A549 (cell line): ENCODE data around the gene SEL1L3. TPM values are rescaled to one million over a fixed set of nuclear protein-coding genes. Genes with fewer than 3 reads are reported as not detected.

Experiments
- ATAC-seq, 2 experiments: fragments of 200-7000 bp in 1 of 2; fragments of >200 bp in 1 of 2; cut with Nextera tagmentation in 1 of 2; cut with Tn5 transposase in 1 of 2; 3 replicates each; pipeline versions ENCODE4 v1.8.0 to v1.9.1; 2018 to 2020; ENCODE audit warnings: mild to moderate bottlenecking in 1 of 2, moderate library complexity in 1 of 2
- CTCF ChIA-PET: fragments of 300-600 bp; sonication (Branson Sonifier 250); formaldehyde crosslinking; extraction: SDS; loops from one replicate; lab custom pipeline; 2021; ENCODE audit warnings: antibody characterized with exemption, inconsistent platforms; lab: Yijun Ruan, JAX
- POLR2A ChIA-PET: fragments of 350-600 bp; formaldehyde crosslinking; extraction: SDS; loops from one replicate; lab custom pipeline; 2021; ENCODE audit warnings: antibody characterized with exemption, inconsistent platforms; lab: Yijun Ruan, JAX
- DNase-seq, 2 experiments: peaks; one replicate each; pipeline versions ENCODE4 v3.0.0 to v3.0.0-alpha.2; 2011 to 2016; ENCODE audit warnings: low read depth in 1 of 2, low spot score in 1 of 2
- FAIRE-seq: peaks from 2 replicates; lab custom pipeline; 2011; peaks lifted over from hg19 to GRCh38; lab: Jason Lieb, UNC
- H3K27ac ChIP-seq, 2 experiments: fragments of >200 bp; sonication (Bioruptor Twin); formaldehyde crosslinking; 3 replicates each; pipeline ENCODE4 v1.5.1; 2016 to 2017
- H3K4me1 ChIP-seq: fragments of >200 bp; sonication (Bioruptor Twin); formaldehyde crosslinking; 3 replicates; pipeline ENCODE4 v1.6.1; 2016
- H3K4me2 ChIP-seq: fragments of >200 bp; sonication (Bioruptor Twin); formaldehyde crosslinking; 3 replicates; pipeline ENCODE4 v1.6.1; 2016
- H3K4me3 ChIP-seq: fragments of >200 bp; sonication (Bioruptor Twin); formaldehyde crosslinking; 3 replicates; pipeline ENCODE4 v1.5.1; 2016
- H3K9me3 ChIP-seq: fragments of >200 bp; sonication (Bioruptor Twin); formaldehyde crosslinking; 3 replicates; pipeline ENCODE4 v1.6.1; 2016
- CBX2 ChIP-seq: fragments of 200-600 bp; sonication (generic); IDR thresholded peaks from 2 replicates; pipeline ENCODE4 v1.6.1; 2016; ENCODE audit warnings: low read depth, mild to moderate bottlenecking, borderline replicate concordance
- CBX8 ChIP-seq: fragments of 200-600 bp; sonication (generic); IDR thresholded peaks from 2 replicates; pipeline ENCODE4 v1.6.1; 2016
- CHD4 ChIP-seq: fragments of 200-600 bp; sonication (generic); IDR thresholded peaks from 2 replicates; pipeline ENCODE4 v1.6.1; 2016; ENCODE audit warnings: antibody characterized with exemption, mild to moderate bottlenecking, borderline replicate concordance
- CTCF ChIP-seq: fragments of >200 bp; sonication (Bioruptor Twin); formaldehyde crosslinking; IDR thresholded peaks from 3 replicates; pipeline ENCODE4 v1.5.1; 2016
- E2F6 ChIP-seq: IDR thresholded peaks from 2 replicates; pipeline ENCODE4 v1.6.1; 2012; ENCODE audit warnings: low read depth, borderline replicate concordance
- EHMT2 ChIP-seq: fragments of 200-600 bp; sonication (generic); IDR thresholded peaks from 2 replicates; pipeline ENCODE4 v1.6.1; 2016; ENCODE audit warnings: antibody characterized with exemption, low read depth, mild to moderate bottlenecking, moderate library complexity
- EP300 ChIP-seq, 2 experiments: fragments of >200 bp; sonication (Bioruptor Twin); formaldehyde crosslinking; IDR thresholded peaks; 2 replicates in 1 of 2; 3 replicates in 1 of 2; pipeline ENCODE4 v1.6.1; 2016 to 2017
- HMGXB4 ChIP-seq: fragments of 250-450 bp; sonication (Bioruptor Pico); IDR thresholded peaks from 2 replicates; pipeline ENCODE4 v1.5.0; 2021; ENCODE audit warnings: mild to moderate bottlenecking, moderate library complexity, borderline replicate concordance
- HOXA7 ChIP-seq: fragments of 250-450 bp; sonication (Bioruptor Pico); IDR thresholded peaks from 2 replicates; pipeline ENCODE4 v1.5.0; 2020; ENCODE audit warnings: mild to moderate bottlenecking, moderate library complexity
- HOXB13 ChIP-seq: fragments of 250-450 bp; sonication (Bioruptor Pico); IDR thresholded peaks from 2 replicates; pipeline ENCODE4 v1.5.0; 2020; ENCODE audit warnings: low read depth, mild to moderate bottlenecking, moderate library complexity
- HOXB5 ChIP-seq: fragments of 250-450 bp; sonication (Bioruptor Pico); IDR thresholded peaks from 2 replicates; pipeline ENCODE4 v1.5.0; 2020; ENCODE audit warnings: mild to moderate bottlenecking, moderate library complexity
- JUN ChIP-seq, 2 experiments: fragments of >200 bp; sonication (Bioruptor Twin); formaldehyde crosslinking; IDR thresholded peaks; 2 replicates in 1 of 2; 3 replicates in 1 of 2; pipeline ENCODE4 v1.6.1; 2016 to 2017
- KDM5A ChIP-seq: fragments of 200-600 bp; sonication (generic); IDR thresholded peaks from 2 replicates; pipeline ENCODE4 v1.6.1; 2016; ENCODE audit warnings: antibody characterized with exemption, mild to moderate bottlenecking
- MYC ChIP-seq: IDR thresholded peaks from 2 replicates; pipeline ENCODE4 v1.6.1; 2012; ENCODE audit warnings: mild to moderate bottlenecking, inconsistent platforms, low read length, improper control_type of control experiment, borderline replicate concordance
- NFE2L2 ChIP-seq: fragments of 150-350 bp; conservative IDR thresholded peaks from 2 replicates; pipeline ENCODE4 v1.6.1; 2014; ENCODE audit warnings: low read length
- SREBF2 ChIP-seq: fragments of 450-650 bp; IDR thresholded peaks from 2 replicates; pipeline ENCODE4 v1.6.1; 2014; ENCODE audit warnings: mild to moderate bottlenecking, moderate library complexity
- TFCP2L1 ChIP-seq: fragments of 250-450 bp; sonication (Bioruptor Pico); IDR thresholded peaks from 2 replicates; pipeline ENCODE4 v1.5.0; 2021; ENCODE audit warnings: mild to moderate bottlenecking
- TP53 ChIP-seq: fragments of 250-450 bp; sonication (Bioruptor Pico); IDR thresholded peaks from 2 replicates; pipeline ENCODE4 v1.5.0; 2021; ENCODE audit warnings: mild to moderate bottlenecking, moderate library complexity
- ZFP36 ChIP-seq: fragments of 450-650 bp; IDR thresholded peaks from 2 replicates; pipeline ENCODE4 v1.6.1; 2014; ENCODE audit warnings: borderline replicate concordance; ENCODE audit not compliant: partially characterized antibody
- ZSCAN20 ChIP-seq: fragments of 250-450 bp; sonication (Bioruptor Pico); IDR thresholded peaks from 2 replicates; pipeline ENCODE4 v1.8.0; 2022; ENCODE audit warnings: mild to moderate bottlenecking, moderate library complexity
- WGBS: methylation state at CpG from one replicate; pipeline ENCODE4 v1.1.6; 2017; ENCODE audit errors: missing lambda C conversion rate; 5-methylcytosine and 5-hydroxymethylcytosine counted together
- polyA plus RNA-seq, 4 experiments: library from polyadenylated mRNA; depleted of rRNA in 3 of 4; stranded (reverse); fragments of >200 nt; fragmentation: RNase III in 1 of 4; extraction: RNeasy Plus Mini Kit Qiagen cat#74134 plus additional on column Dnase treatment in 1 of 4; gene quantifications; 2 replicates in 3 of 4; 3 replicates in 1 of 4; pipeline ENCODE4 v1.2.3, GENCODE V29; 2011 to 2017

The SEL1L3 gene
- polyA plus RNA-seq, 2 of the 4 experiments (the other 2 are of a cell fraction) = 26.1 to 27.0 TPM

GRCh38 chr4:25875281-25875745, 12.5 kb upstream of the SEL1L3 start:
- FAIRE-seq (no peak), ATAC-seq (no peak), DNase-seq (no peak)
- H3K4me3 ChIP-seq = no peak overlapping the region
- ChIA-PET POLR2A (no interaction called here), CTCF (no interaction called here)
- no peak overlapping the region for H3K4me2 ChIP-seq
- no peaks in the 10 kb centered on the region for H3K9me3 ChIP-seq
- 84% methylated on average over 7 of the region's 7 CpGs for WGBS
- H3K27ac ChIP-seq = no peak overlapping the region
- no peaks in the 10 kb centered on the region for H3K4me1 ChIP-seq
- TF ChIP-seq EHMT2 (no peak), CTCF (no peak), CBX8 (no peak)

- ChIA-PET CTCF (no interaction called here), POLR2A (no interaction called here)
- TF ChIP-seq NFE2L2 = no peak
- no peak for TF ChIP-seq MYC
- no peak for TF ChIP-seq ZFP36
- TF ChIP-seq JUN (IDR thresholded peaks at IDR 0.05) = no peak
- TF ChIP-seq ZSCAN20 (CRISPR knock-in tag) = no peak
- no peak for TF ChIP-seq KDM5A
- TF ChIP-seq E2F6 = no peak
- no peak for TF ChIP-seq EP300 (IDR thresholded peaks at IDR 0.05)
- TF ChIP-seq HOXA7 = no peak
- TF ChIP-seq TFCP2L1 = no peak
- no peak for TF ChIP-seq HMGXB4 (CRISPR knock-in tag)
- TF ChIP-seq TP53 (CRISPR knock-in tag) = no peak
- no peak for TF ChIP-seq CHD4
- no peak for DNase-seq
- 82% methylated on average over 3 of the region's 3 CpGs for WGBS
- Histone ChIP-seq H3K27ac (no peak overlapping the region), H3K4me1 (no peaks in the 10 kb centered on the region), H3K4me3 (no peak overlapping the region), H3K4me2 (no peak overlapping the region), H3K9me3 (no peaks in the 10 kb centered on the region)
- no peak for ATAC-seq
- no peak for FAIRE-seq
Observed at GRCh38 chr4:25874655-25875054, 11.9 kb upstream of the SEL1L3 start.

GRCh38 chr4:25873632-25874129, 10.9 kb upstream of the SEL1L3 start:
- ChIA-PET POLR2A (no interaction called here), CTCF (interaction anchor here (1.0 kb wide), 1 partner anchor 10 kb away, joined by 3 read pairs; no protein-coding TSS in a partner anchor)

More at GRCh38 chr4:25873632-25874129, 10.9 kb upstream of the SEL1L3 start:
- ATAC-seq (no peak), FAIRE-seq (no peak), DNase-seq (no peak)
- Histone ChIP-seq H3K27ac (no peak overlapping the region), H3K4me1 (no peaks in the 10 kb centered on the region), H3K9me3 (no peaks in the 10 kb centered on the region), H3K4me2 (no peak overlapping the region), H3K4me3 (no peak overlapping the region)
- 80% methylated on average over 7 of the region's 7 CpGs for WGBS
- TF ChIP-seq ZSCAN20 (CRISPR knock-in tag) (no peak), CBX2 (no peak), HOXB5 (CRISPR knock-in tag) (no peak), SREBF2 (no peak), EHMT2 (no peak), HOXB13 (CRISPR knock-in tag) (no peak)
